Neural progenitor cell (in vitro differentiated cells): ENCODE data around the gene ZNF213. TPM values are rescaled to one million over a fixed set of nuclear protein-coding genes. Genes with fewer than 3 reads are reported as not detected.
A peak's percentile ranks its signal among the peaks of the same experiment; 100 is the strongest.

ENCODE experiments used
- DNase-seq: peaks from one replicate; pipeline ENCODE4 v3.0.0-alpha.2; 2016; ENCODE audit warnings: low spot score
- H2AFZ ChIP-seq: fragments of 200-600 bp; sonication (generic); replicated peaks from 2 replicates; pipeline ENCODE4 v1.6.1; 2016; ENCODE audit warnings: antibody characterized with exemption
- H3F3A ChIP-seq: fragments of 200-600 bp; sonication (generic); 2 replicates; pipeline ENCODE4 v1.6.1; 2016; ENCODE audit warnings: antibody characterized with exemption, low read depth
- H3K27ac ChIP-seq: fragments of 200-600 bp; sonication (generic); 2 replicates; pipeline ENCODE4 v1.5.1; 2016; ENCODE audit warnings: mild to moderate bottlenecking
- H3K27me3 ChIP-seq: fragments of 200-600 bp; sonication (generic); 2 replicates; pipeline ENCODE4 v1.6.1; 2016; ENCODE audit warnings: mild to moderate bottlenecking, moderate library complexity
- H3K36me3 ChIP-seq: fragments of 200-600 bp; sonication (generic); 2 replicates; pipeline ENCODE4 v1.5.1; 2016
- H3K4me1 ChIP-seq: fragments of 200-600 bp; sonication (generic); 2 replicates; pipeline ENCODE4 v1.6.1; 2016; ENCODE audit warnings: mixed run types
- H3K4me2 ChIP-seq: fragments of 200-600 bp; sonication (generic); 2 replicates; pipeline ENCODE4 v1.6.1; 2016
- H3K4me3 ChIP-seq: fragments of 200-600 bp; sonication (generic); 2 replicates; pipeline ENCODE4 v1.5.1; 2016
- H3K79me2 ChIP-seq: fragments of 200-600 bp; sonication (generic); 2 replicates; pipeline ENCODE4 v1.6.1; 2016; ENCODE audit warnings: low read depth
- H3K9ac ChIP-seq: fragments of 200-600 bp; sonication (generic); 2 replicates; pipeline ENCODE4 v1.6.1; 2016
- H3K9me3 ChIP-seq: fragments of 200-600 bp; sonication (generic); 2 replicates; pipeline ENCODE4 v1.5.1; 2016; ENCODE audit warnings: low read depth
- H4K20me1 ChIP-seq: fragments of 200-600 bp; sonication (generic); 2 replicates; pipeline ENCODE4 v1.6.1; 2016; ENCODE audit warnings: low read depth
- H3K27ac Mint-ChIP-seq: 3 replicates; pipeline ENCODE4 v1.8.0; 2021; ENCODE audit warnings: mixed read lengths
- H3K27me3 Mint-ChIP-seq: 2 replicates; pipeline ENCODE4 v1.8.0; 2022; ENCODE audit warnings: low read depth, mild to moderate bottlenecking, inconsistent platforms, moderate library complexity, mixed read lengths; ENCODE audit not compliant: insufficient read depth
- H3K36me3 Mint-ChIP-seq: 3 replicates; pipeline ENCODE4 v1.8.0; 2021; ENCODE audit warnings: mixed read lengths
- H3K4me1 Mint-ChIP-seq: 3 replicates; pipeline ENCODE4 v1.8.0; 2021; ENCODE audit warnings: mixed read lengths
- H3K4me3 Mint-ChIP-seq: 3 replicates; pipeline ENCODE4 v1.8.0; 2021; ENCODE audit warnings: mild to moderate bottlenecking, moderate library complexity, mixed read lengths
- H3K9me3 Mint-ChIP-seq: 3 replicates; pipeline ENCODE4 v1.8.0; 2020; ENCODE audit warnings: mixed read lengths
- EZH2 ChIP-seq: fragments of 200-600 bp; sonication (generic); IDR thresholded peaks from 2 replicates; pipeline ENCODE4 v1.6.1; 2017; ENCODE audit warnings: antibody characterized with exemption, mild to moderate bottlenecking, moderate library complexity
- EZH2phosphoT487 ChIP-seq: fragments of 200-600 bp; sonication (generic); IDR thresholded peaks from 2 replicates; pipeline ENCODE4 v1.6.1; 2017; ENCODE audit warnings: antibody characterized with exemption
- small RNA-seq: library from RNA; depleted of rRNA; stranded (forward); fragments of <200 nt; gene quantifications from one replicate; pipeline ENCODE3, GENCODE V24; 2015
- total RNA-seq: library from RNA; depleted of rRNA; stranded (reverse); fragments of >200 nt; gene quantifications from 2 replicates; pipeline ENCODE4 v1.2.3, GENCODE V29; 2015; ENCODE audit warnings: low replicate concordance
- TF ChIP-seq, protein P1 (sequence below): fragments of 200-600 bp; sonication (generic); IDR thresholded peaks from 2 replicates; pipeline ENCODE4 v1.5.1; 2017; ENCODE audit warnings: antibody characterized with exemption, mild to moderate bottlenecking

ZNF213 gene
- total RNA-seq, 1 donor from 2014 or later, result 1.3 TPM

DNA sequence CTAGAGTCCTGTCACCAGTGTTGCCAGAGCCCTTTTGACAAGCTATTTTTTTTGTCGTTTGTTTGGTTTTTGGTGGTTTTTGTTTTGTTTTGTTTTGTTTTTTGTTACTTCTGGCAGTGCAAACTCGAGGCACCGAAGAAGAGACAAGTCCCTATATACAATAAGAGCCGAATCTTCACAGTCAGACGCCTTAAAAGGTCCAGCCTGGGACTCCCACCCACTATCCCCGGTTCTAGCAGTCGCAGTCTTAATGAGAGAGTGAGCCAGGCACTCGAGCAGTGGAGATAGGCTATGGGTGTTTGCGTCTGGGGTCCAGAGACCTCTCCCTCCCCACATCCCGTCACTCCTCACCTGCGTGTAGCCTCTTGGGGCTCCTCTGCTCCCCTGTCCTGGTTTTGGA is 55.0 kb downstream of the ZNF213 start:
- TF ChIP-seq EZH2phosphoT487 (no peak), EZH2 (peak; percentile 25)
- TF ChIP-seq, protein P1, sequence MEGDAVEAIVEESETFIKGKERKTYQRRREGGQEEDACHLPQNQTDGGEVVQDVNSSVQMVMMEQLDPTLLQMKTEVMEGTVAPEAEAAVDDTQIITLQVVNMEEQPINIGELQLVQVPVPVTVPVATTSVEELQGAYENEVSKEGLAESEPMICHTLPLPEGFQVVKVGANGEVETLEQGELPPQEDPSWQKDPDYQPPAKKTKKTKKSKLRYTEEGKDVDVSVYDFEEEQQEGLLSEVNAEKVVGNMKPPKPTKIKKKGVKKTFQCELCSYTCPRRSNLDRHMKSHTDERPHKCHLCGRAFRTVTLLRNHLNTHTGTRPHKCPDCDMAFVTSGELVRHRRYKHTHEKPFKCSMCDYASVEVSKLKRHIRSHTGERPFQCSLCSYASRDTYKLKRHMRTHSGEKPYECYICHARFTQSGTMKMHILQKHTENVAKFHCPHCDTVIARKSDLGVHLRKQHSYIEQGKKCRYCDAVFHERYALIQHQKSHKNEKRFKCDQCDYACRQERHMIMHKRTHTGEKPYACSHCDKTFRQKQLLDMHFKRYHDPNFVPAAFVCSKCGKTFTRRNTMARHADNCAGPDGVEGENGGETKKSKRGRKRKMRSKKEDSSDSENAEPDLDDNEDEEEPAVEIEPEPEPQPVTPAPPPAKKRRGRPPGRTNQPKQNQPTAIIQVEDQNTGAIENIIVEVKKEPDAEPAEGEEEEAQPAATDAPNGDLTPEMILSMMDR, result no peak
- H4K20me1 ChIP-seq, result peaks cover 17% of the 10 kb centered on the region
- Mint-ChIP-seq H3K36me3 (no peaks in the 10 kb centered on the region), H3K27me3 (peaks cover 49% of the 10 kb centered on the region), H3K4me3 (peak overlapping the region; percentile 97), H3K27ac (no peak overlapping the region), H3K4me1 (peaks cover 23% of the 10 kb centered on the region), H3K9me3 (peaks cover 11% of the 10 kb centered on the region)
- no peak overlapping the region for H2AFZ ChIP-seq
- DNase-seq, result peak; percentile 38
- H3K36me3 ChIP-seq, result no peaks in the 10 kb centered on the region
- no peak overlapping the region for H3K27ac ChIP-seq
- no peaks in the 10 kb centered on the region for H3K9me3 ChIP-seq
- H3K4me3 ChIP-seq, result peak overlapping the region; percentile 75
- no peaks in the 10 kb centered on the region for H3K4me1 ChIP-seq
- no peak overlapping the region for H3K9ac ChIP-seq
- peaks cover 33% of the 10 kb centered on the region for H3F3A ChIP-seq
- peak overlapping the region; percentile 92 for H3K4me2 ChIP-seq
- no peaks in the 10 kb centered on the region for H3K79me2 ChIP-seq
- peaks cover 93% of the 10 kb centered on the region for H3K27me3 ChIP-seq

GRCh38 chr16:3190949-3191353 is 56.1 kb downstream of the ZNF213 start:
- no peak overlapping the region for H3K27ac ChIP-seq
- H3K36me3 ChIP-seq, result no peaks in the 10 kb centered on the region
- H4K20me1 ChIP-seq, result peaks cover 17% of the 10 kb centered on the region
- peaks cover 33% of the 10 kb centered on the region for H3F3A ChIP-seq
- H2AFZ ChIP-seq, result no peak overlapping the region
- no peak for TF ChIP-seq EZH2
- no peak for TF ChIP-seq EZH2phosphoT487
- TF ChIP-seq, protein P1, result no peak
- H3K4me3 Mint-ChIP-seq, result peak overlapping the region; percentile 97
- peaks cover 11% of the 10 kb centered on the region for H3K9me3 Mint-ChIP-seq
- no peaks in the 10 kb centered on the region for H3K4me1 ChIP-seq
- H3K9me3 ChIP-seq, result no peaks in the 10 kb centered on the region
- no peaks in the 10 kb centered on the region for H3K36me3 Mint-ChIP-seq
- DNase-seq, result peak; percentile 32
- H3K79me2 ChIP-seq, result no peaks in the 10 kb centered on the region
- H3K27me3 ChIP-seq, result peaks cover 87% of the 10 kb centered on the region
- H3K27me3 Mint-ChIP-seq, result peaks cover 51% of the 10 kb centered on the region
- peak overlapping the region; percentile 75 for H3K4me3 ChIP-seq
- H3K9ac ChIP-seq, result no peak overlapping the region
- peaks cover 23% of the 10 kb centered on the region for H3K4me1 Mint-ChIP-seq
- no peak overlapping the region for H3K27ac Mint-ChIP-seq
- H3K4me2 ChIP-seq, result peak overlapping the region; percentile 81

Small RNA genes within 50 kb of the gene (small RNA-seq; reads per million reads assigned to genes)
- gene RNU1-22P, result not detected

Other genes with a start within 250 kb of the ZNF213 start
- 5.1 and 16.1 TPM in 2 replicates for gene FLYWCH1, start 223.1 kb upstream of the ZNF213 start, total RNA-seq
- gene KREMEN2, start 170.8 kb upstream of the ZNF213 start, total RNA-seq, result 0.51 and 5.6 TPM in 2 replicates
- 3.3 and 15.4 TPM in 2 replicates for gene PAQR4, start 165.7 kb upstream of the ZNF213 start, total RNA-seq
- 4.6 and 38.5 TPM in 2 replicates for gene PKMYT1, start 154.6 kb upstream of the ZNF213 start, total RNA-seq
- not detected in 2 replicates for gene CLDN9, start 122.1 kb upstream of the ZNF213 start, total RNA-seq
- 31.6 and 60.0 TPM in 2 replicates for gene CLDN6, start 116.8 kb upstream of the ZNF213 start, total RNA-seq
- 6.7 and 14.3 TPM in 2 replicates for gene TNFRSF12A, start 114.7 kb upstream of the ZNF213 start, total RNA-seq
- gene HCFC1R1, start 111.1 kb upstream of the ZNF213 start, total RNA-seq, result 1.6 and 15.7 TPM in 2 replicates
- 16.6 and 28.6 TPM in 2 replicates for gene THOC6, start 111.0 kb upstream of the ZNF213 start, total RNA-seq
- gene BICDL2, start 98.1 kb upstream of the ZNF213 start, total RNA-seq, result 0.12 TPM in 1 of 2 replicates, not detected in the other
- 0.58 and 0.62 TPM in 2 replicates for gene MMP25, start 88.5 kb upstream of the ZNF213 start, total RNA-seq
- 1.4 TPM in 1 of 2 replicates, not detected in the other for gene IL32, start 69.4 kb upstream of the ZNF213 start, total RNA-seq
- gene ZSCAN10, start 35.7 kb upstream of the ZNF213 start, total RNA-seq, result 5.4 and 16.2 TPM in 2 replicates
- 5.4 and 19.6 TPM in 2 replicates for gene ZNF205, start 22.4 kb upstream of the ZNF213 start, total RNA-seq
- not detected in 2 replicates for gene OR1F1, start 53.2 kb downstream of the ZNF213 start, total RNA-seq
- 9.4 and 10.1 TPM in 2 replicates for gene ZNF200, start 100.1 kb downstream of the ZNF213 start, total RNA-seq
- not detected in 2 replicates for gene MEFV, start 121.6 kb downstream of the ZNF213 start, total RNA-seq
- 30.1 and 40.8 TPM in 2 replicates for gene ZNF263, start 148.5 kb downstream of the ZNF213 start, total RNA-seq
- gene TIGD7, start 170.4 kb downstream of the ZNF213 start, total RNA-seq, result 6.6 and 10.6 TPM in 2 replicates
- 30.4 and 36.3 TPM in 2 replicates for gene ZNF75A, start 170.5 kb downstream of the ZNF213 start, total RNA-seq
- not detected in 2 replicates for gene OR2C1, start 220.9 kb downstream of the ZNF213 start, total RNA-seq